ENCODE measurements around the gene EPS15. TPM values are rescaled to one million over a fixed set of nuclear protein-coding genes. Genes with fewer than 3 reads are reported as not detected.
A peak's percentile ranks its signal among the peaks of the same experiment; 100 is the strongest.

The EPS15 gene
- total and polyA plus RNA-seq, 2 experiments from 2014 or later, result 14.9 to 46.0 TPM

- TF ChIP-seq CTCF (IDR thresholded peaks at IDR 0.05; ENCODE audit: poor library complexity) (no peak), EZH2 (IDR thresholded peaks at IDR 0.05; ENCODE audit: borderline replicate concordance) (no peak), EZH2phosphoT487 (IDR thresholded peaks at IDR 0.05; ENCODE audit: low read depth, severe bottlenecking, unreplicated experiment) (no peak)
- peak overlapping the region; percentile 85 for H3K27ac ChIP-seq
- no peak overlapping the region for H2AFZ ChIP-seq
- no peak overlapping the region for H3K4me3 ChIP-seq
- H4K20me1 ChIP-seq (ENCODE audit: insufficient read depth, poor library complexity, severe bottlenecking), result no peaks in the 10 kb centered on the region
- H3K4me2 ChIP-seq, result no peak overlapping the region
- no peaks in the 10 kb centered on the region for H3K79me2 ChIP-seq
- no peaks in the 10 kb centered on the region for H3K9me3 ChIP-seq (ENCODE audit: low read depth)
- no peaks in the 10 kb centered on the region for H3K36me3 ChIP-seq (replicated peaks; ENCODE audit: insufficient read depth, low read depth)
- 88% methylated on average over 4 of the region's 5 CpGs for WGBS (ENCODE audit: low lambda C conversion rate, missing lambda C conversion rate)
- peaks cover 22% of the 10 kb centered on the region for H3K4me1 ChIP-seq (ENCODE audit: insufficient read depth)
- no peaks in the 10 kb centered on the region for H3K27me3 ChIP-seq
- no peaks in the 10 kb centered on the region for H3K9me2 ChIP-seq (replicated peaks; ENCODE audit: insufficient read depth)
- DNase-seq (ENCODE audit: low spot score), result no peak
Measured at GRCh38 chr1:51313268-51313852, 205.7 kb downstream of the EPS15 start.

- H3K4me3 ChIP-seq, result no peak overlapping the region
- H4K20me1 ChIP-seq (ENCODE audit: insufficient read depth, poor library complexity, severe bottlenecking), result no peaks in the 10 kb centered on the region
- H2AFZ ChIP-seq, result no peak overlapping the region
- H3K79me2 ChIP-seq, result no peaks in the 10 kb centered on the region
- H3K4me2 ChIP-seq, result no peak overlapping the region
- H3K9me2 ChIP-seq (replicated peaks; ENCODE audit: insufficient read depth), result no peaks in the 10 kb centered on the region
- no peak overlapping the region for H3K27ac ChIP-seq
- no peaks in the 10 kb centered on the region for H3K9me3 ChIP-seq (ENCODE audit: low read depth)
- WGBS (ENCODE audit: low lambda C conversion rate, missing lambda C conversion rate), result 82% methylated on average over 4 of the region's 4 CpGs
- no peaks in the 10 kb centered on the region for H3K36me3 ChIP-seq (replicated peaks; ENCODE audit: insufficient read depth, low read depth)
- TF ChIP-seq CTCF (IDR thresholded peaks at IDR 0.05; ENCODE audit: poor library complexity) (no peak), EZH2 (IDR thresholded peaks at IDR 0.05; ENCODE audit: borderline replicate concordance) (no peak), EZH2phosphoT487 (IDR thresholded peaks at IDR 0.05; ENCODE audit: low read depth, severe bottlenecking, unreplicated experiment) (no peak)
- H3K27me3 ChIP-seq, result no peaks in the 10 kb centered on the region
- peaks cover 22% of the 10 kb centered on the region for H3K4me1 ChIP-seq (ENCODE audit: insufficient read depth)
- DNase-seq (ENCODE audit: low spot score), result no peak
Measured at GRCh38 chr1:51312718-51313117, 206.3 kb downstream of the EPS15 start.

GRCh38 chr1:51311826-51312225 is 207.2 kb downstream of the EPS15 start:
- Histone ChIP-seq H3K9me3 (ENCODE audit: low read depth) (no peaks in the 10 kb centered on the region), H3K9me2 (replicated peaks; ENCODE audit: insufficient read depth) (no peaks in the 10 kb centered on the region), H4K20me1 (ENCODE audit: insufficient read depth, poor library complexity, severe bottlenecking) (no peaks in the 10 kb centered on the region), H3K4me1 (ENCODE audit: insufficient read depth) (peaks cover 22% of the 10 kb centered on the region), H3K27me3 (no peaks in the 10 kb centered on the region), H2AFZ (no peak overlapping the region), H3K79me2 (no peaks in the 10 kb centered on the region), H3K36me3 (replicated peaks; ENCODE audit: insufficient read depth, low read depth) (no peaks in the 10 kb centered on the region), H3K27ac (no peak overlapping the region), H3K4me2 (no peak overlapping the region), H3K4me3 (no peak overlapping the region)
- TF ChIP-seq CTCF (IDR thresholded peaks at IDR 0.05; ENCODE audit: poor library complexity), result no peak
- TF ChIP-seq EZH2phosphoT487 (IDR thresholded peaks at IDR 0.05; ENCODE audit: low read depth, severe bottlenecking, unreplicated experiment), result no peak
- TF ChIP-seq EZH2 (IDR thresholded peaks at IDR 0.05; ENCODE audit: borderline replicate concordance), result no peak
- no peak for DNase-seq (ENCODE audit: low spot score)
- WGBS (ENCODE audit: low lambda C conversion rate, missing lambda C conversion rate), result 91% methylated on average over 5 of the region's 5 CpGs

Data from hepatocyte (in vitro differentiated cells).